ENCODE results near the gene NR4A2. TPM values are rescaled to one million over a fixed set of nuclear protein-coding genes. Genes with fewer than 3 reads are reported as not detected.

Gene NR4A2
- total and polyA plus RNA-seq, 2 donors from 2014 or later, result 2.4 to 3.1 TPM

DNA sequence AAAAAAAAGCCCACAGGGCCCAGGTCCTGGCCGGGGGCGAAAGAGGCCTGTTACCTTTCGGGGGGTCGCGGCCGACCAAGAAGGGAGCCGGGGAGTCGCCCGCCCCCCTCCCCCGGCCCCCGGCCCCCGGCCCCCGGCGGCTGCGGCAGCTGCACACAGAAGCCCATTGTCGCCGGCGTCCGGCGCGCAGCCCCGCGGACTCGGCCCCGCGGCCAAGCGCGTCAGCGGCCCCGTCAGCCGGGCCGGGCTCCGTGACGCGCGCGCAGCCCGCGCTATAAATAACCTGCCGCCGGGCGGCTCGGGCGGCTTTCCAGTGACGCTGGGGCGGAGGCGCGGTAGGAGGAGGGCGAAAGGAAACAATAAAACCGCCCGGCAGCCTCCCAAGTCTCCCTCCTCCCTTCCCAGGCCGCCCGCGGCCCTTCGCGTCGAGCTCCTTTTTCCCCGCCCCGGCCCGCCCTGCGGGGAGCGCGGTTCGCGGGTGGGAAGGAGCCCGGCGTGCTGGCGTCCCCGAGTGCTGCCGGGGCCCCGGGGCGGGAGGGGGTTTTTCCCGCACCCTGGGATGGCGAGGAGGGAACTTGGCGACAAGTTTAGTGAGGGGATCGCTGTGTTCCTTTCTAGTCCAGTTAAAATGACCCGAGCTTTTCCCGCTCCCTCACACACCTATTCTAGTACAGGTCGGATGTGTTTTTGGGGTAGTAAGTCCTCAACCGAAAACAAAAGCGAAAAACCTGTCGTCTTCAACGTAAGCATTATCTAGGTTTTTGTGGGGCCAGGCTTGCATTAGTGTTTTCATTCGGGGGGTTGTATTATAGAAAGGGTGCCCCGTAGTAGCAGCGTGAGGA, 10.0 kb upstream of the NR4A2 start:
- intact Hi-C loops (cut with DNase I), result no loop called here
- no peaks in the 10 kb centered on the region for H3K9me3 ChIP-seq (ENCODE audit: control insufficient read depth in 2 of 3, insufficient read depth in 1 of 3, low read length in 3 of 3)
- no peaks in the 10 kb centered on the region for H3K27me3 ChIP-seq (ENCODE audit: control insufficient read depth, insufficient read depth, low read length)
- DNase-seq (peak; percentile 90 to 98 (median 94)), FAIRE-seq (no peak)
- H3K27ac ChIP-seq (ENCODE audit: low read depth in 2 of 2, low read length in 2 of 2), result peak overlapping the region; percentile 98 to 100
- TF ChIP-seq, protein P1, sequence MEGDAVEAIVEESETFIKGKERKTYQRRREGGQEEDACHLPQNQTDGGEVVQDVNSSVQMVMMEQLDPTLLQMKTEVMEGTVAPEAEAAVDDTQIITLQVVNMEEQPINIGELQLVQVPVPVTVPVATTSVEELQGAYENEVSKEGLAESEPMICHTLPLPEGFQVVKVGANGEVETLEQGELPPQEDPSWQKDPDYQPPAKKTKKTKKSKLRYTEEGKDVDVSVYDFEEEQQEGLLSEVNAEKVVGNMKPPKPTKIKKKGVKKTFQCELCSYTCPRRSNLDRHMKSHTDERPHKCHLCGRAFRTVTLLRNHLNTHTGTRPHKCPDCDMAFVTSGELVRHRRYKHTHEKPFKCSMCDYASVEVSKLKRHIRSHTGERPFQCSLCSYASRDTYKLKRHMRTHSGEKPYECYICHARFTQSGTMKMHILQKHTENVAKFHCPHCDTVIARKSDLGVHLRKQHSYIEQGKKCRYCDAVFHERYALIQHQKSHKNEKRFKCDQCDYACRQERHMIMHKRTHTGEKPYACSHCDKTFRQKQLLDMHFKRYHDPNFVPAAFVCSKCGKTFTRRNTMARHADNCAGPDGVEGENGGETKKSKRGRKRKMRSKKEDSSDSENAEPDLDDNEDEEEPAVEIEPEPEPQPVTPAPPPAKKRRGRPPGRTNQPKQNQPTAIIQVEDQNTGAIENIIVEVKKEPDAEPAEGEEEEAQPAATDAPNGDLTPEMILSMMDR (IDR thresholded peaks at IDR 0.05; ENCODE audit: borderline replicate concordance, extremely low read depth, insufficient read depth), result peak; percentile 5
- peaks cover 0 to 3% (median 0%) of the 10 kb centered on the region in 3 donors for H3K4me1 ChIP-seq (ENCODE audit: control insufficient read depth in 2 of 3, insufficient read depth in 2 of 3, low read depth in 1 of 3, low read length in 3 of 3)
- H3K9ac ChIP-seq (ENCODE audit: low read length in 3 of 3), result peak overlapping the region; percentile 79 to 98 (median 91)
- H3K36me3 ChIP-seq (ENCODE audit: control insufficient read depth in 2 of 3, insufficient read depth in 3 of 3, low read length in 3 of 3), result no peaks in the 10 kb centered on the region
- peak overlapping the region; percentile 83 to 88 (median 87) for H3K4me3 ChIP-seq (ENCODE audit: low read length in 3 of 3)

DNA sequence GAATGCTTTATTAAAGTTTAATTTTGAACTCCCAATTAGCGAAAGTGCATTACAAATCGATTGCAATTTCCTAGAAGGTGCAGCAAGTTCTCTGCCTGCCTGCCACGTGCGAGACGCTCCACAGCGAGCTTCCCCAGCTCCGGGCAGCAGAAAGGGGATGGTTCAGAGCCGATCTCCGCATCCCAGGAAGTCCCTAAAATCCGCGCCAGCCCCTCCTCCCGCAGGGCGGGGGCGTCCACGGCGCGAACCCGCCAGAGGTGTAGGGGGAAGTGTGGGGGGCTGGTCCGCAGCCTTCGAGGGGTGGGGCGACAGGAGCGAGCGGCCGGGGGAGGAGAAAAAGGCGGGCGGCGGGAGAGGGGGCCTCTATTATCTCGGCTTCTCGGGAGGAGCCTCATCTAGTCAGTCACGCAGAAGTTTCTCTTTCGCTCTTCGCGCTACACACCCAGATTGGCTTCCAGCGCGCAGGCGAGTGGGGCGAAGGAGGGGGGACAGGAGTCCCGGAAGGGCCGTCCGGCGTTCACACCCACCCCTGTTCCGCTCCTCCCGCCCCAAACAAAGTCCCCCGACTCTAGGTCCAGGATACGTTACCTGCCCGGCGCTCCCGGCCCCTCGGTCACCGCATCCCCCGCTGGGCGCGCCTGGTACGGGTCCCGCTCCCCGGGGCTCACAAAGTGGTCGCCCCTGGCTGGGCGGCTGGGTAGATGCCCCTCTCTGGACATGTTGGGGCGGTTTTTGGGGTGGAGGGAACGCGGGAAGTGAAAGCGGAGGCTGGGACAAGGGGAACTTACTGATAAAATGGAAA, 9.1 kb upstream of the NR4A2 start:
- Histone ChIP-seq H3K27ac (ENCODE audit: low read depth in 2 of 2, low read length in 2 of 2) (peak overlapping the region; percentile 98 to 100), H3K9ac (ENCODE audit: low read length in 3 of 3) (peak overlapping the region; percentile 67 to 98 (median 91)), H3K27me3 (ENCODE audit: control insufficient read depth, insufficient read depth, low read length) (no peaks in the 10 kb centered on the region), H3K4me1 (ENCODE audit: control insufficient read depth in 2 of 3, insufficient read depth in 2 of 3, low read depth in 1 of 3, low read length in 3 of 3) (peaks cover 0 to 3% (median 0%) of the 10 kb centered on the region in 3 donors), H3K36me3 (ENCODE audit: control insufficient read depth in 2 of 3, insufficient read depth in 3 of 3, low read length in 3 of 3) (no peaks in the 10 kb centered on the region), H3K9me3 (ENCODE audit: control insufficient read depth in 2 of 3, insufficient read depth in 1 of 3, low read length in 3 of 3) (no peaks in the 10 kb centered on the region), H3K4me3 (ENCODE audit: low read length in 3 of 3) (peak overlapping the region; percentile 70 to 88 (median 81))
- intact Hi-C loops (cut with DNase I), result no loop called here
- TF ChIP-seq, protein P1 (IDR thresholded peaks at IDR 0.05; ENCODE audit: borderline replicate concordance, extremely low read depth, insufficient read depth), result no peak
- DNase-seq (peak; percentile 81 to 98 (median 89)), FAIRE-seq (no peak)

DNA sequence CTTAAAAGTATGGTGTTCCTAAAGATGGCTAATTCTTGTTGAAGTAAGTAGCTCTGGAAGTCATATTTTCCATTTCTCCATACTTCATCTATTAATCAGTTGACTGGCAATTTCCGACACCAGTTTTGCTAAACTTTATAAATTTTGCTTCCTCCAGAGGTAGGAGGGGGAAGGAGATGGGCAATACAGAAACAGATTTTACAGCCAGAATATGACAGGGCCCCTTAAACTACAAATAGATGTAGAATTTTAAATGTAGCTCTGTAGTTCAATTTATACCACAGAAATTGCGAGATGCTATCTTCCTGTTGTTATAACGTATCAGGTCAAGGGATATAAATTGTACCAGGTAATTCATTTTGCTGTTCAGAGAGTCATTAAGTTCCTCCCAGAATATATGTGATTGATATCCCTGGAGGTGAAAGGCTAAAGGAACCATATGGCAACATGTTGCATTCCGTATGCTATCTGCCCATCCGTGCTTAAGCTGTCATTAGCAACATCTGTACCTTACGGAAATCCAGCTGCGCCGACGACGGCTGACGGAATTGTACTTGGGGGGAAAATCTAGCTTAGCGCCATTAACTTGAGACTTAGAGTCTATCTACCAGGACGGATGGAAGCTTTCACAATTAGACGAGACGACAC, 8.4 kb upstream of the NR4A2 start:
- FAIRE-seq (no peak), DNase-seq (peak in 2 of 5 donors; percentile 76 to 79)
- peak overlapping the region; percentile 67 to 91 (median 79) for H3K9ac ChIP-seq (ENCODE audit: low read length in 3 of 3)
- H3K4me1 ChIP-seq (ENCODE audit: control insufficient read depth in 2 of 3, insufficient read depth in 2 of 3, low read depth in 1 of 3, low read length in 3 of 3), result peaks cover 0 to 3% (median 0%) of the 10 kb centered on the region in 3 donors
- peak overlapping the region; percentile 98 to 100 for H3K27ac ChIP-seq (ENCODE audit: low read depth in 2 of 2, low read length in 2 of 2)
- H3K9me3 ChIP-seq (ENCODE audit: control insufficient read depth in 2 of 3, insufficient read depth in 1 of 3, low read length in 3 of 3), result no peaks in the 10 kb centered on the region
- H3K36me3 ChIP-seq (ENCODE audit: control insufficient read depth in 2 of 3, insufficient read depth in 3 of 3, low read length in 3 of 3), result no peaks in the 10 kb centered on the region
- TF ChIP-seq, protein P1 (IDR thresholded peaks at IDR 0.05; ENCODE audit: borderline replicate concordance, extremely low read depth, insufficient read depth), result no peak
- H3K27me3 ChIP-seq (ENCODE audit: control insufficient read depth, insufficient read depth, low read length), result no peaks in the 10 kb centered on the region
- intact Hi-C loops (cut with DNase I), result no loop called here
- peak overlapping the region; percentile 70 to 88 (median 81) for H3K4me3 ChIP-seq (ENCODE audit: low read length in 3 of 3)
